IMR-90 (cell line): Measurements from ENCODE around the gene GON7. TPM values are rescaled to one million over a fixed set of nuclear protein-coding genes. Genes with fewer than 3 reads are reported as not detected.

Experiments used
- ATAC-seq: fragments of 200-7000 bp; cut with Tn5 transposase; 2 replicates; pipeline ENCODE4 v1.9.1; 2020; ENCODE audit warnings: low read depth, mild to moderate bottlenecking, moderate library complexity
- BruUV-seq: library from RNA; stranded (reverse); fragments of 400-500 nt; replicated peaks from 2 replicates; lab custom pipeline; 2021; lab: Mats Ljungman, UMichigan
- CTCF ChIA-PET: fragments of 300-600 bp; formaldehyde crosslinking; extraction: SDS; loops from one replicate; lab custom pipeline; 2021; ENCODE audit warnings: antibody characterized with exemption; lab: Yijun Ruan, JAX
- POLR2A ChIA-PET: fragments of 300-600 bp; sonication (Branson Sonifier 250); formaldehyde crosslinking; loops from one replicate; lab custom pipeline; 2022; ENCODE audit warnings: antibody characterized with exemption; ENCODE audit not compliant: unreplicated experiment; lab: Charles Lee
- DNase-seq: peaks from one replicate; pipeline ENCODE4 v3.0.0; 2013
- H2AFZ ChIP-seq: replicated peaks from 2 replicates; pipeline ENCODE3; 2013; ENCODE audit warnings: low read length, mild to moderate bottlenecking; ENCODE audit not compliant: poor library complexity
- H2AK5ac ChIP-seq: 2 replicates; pipeline ENCODE4 v1.6.1; 2013; ENCODE audit warnings: low read depth, low read length, inconsistent platforms
- H2AK9ac ChIP-seq: replicated peaks from 2 replicates; pipeline ENCODE3; 2013; ENCODE audit warnings: mild to moderate bottlenecking, low read depth, low read length, moderate library complexity; ENCODE audit not compliant: poor library complexity
- H2BK120ac ChIP-seq: 2 replicates; pipeline ENCODE4 v1.6.1; 2013; ENCODE audit warnings: low read depth, low read length, inconsistent platforms
- H2BK15ac ChIP-seq: 3 replicates; pipeline ENCODE4 v1.6.1; 2013; ENCODE audit warnings: low read depth, low read length, inconsistent platforms
- H2BK20ac ChIP-seq: 2 replicates; pipeline ENCODE4 v1.6.1; 2013; ENCODE audit warnings: low read depth, mild to moderate bottlenecking, inconsistent platforms, low read length, moderate library complexity
- H2BK5ac ChIP-seq: 2 replicates; pipeline ENCODE4 v1.6.1; 2013; ENCODE audit warnings: mild to moderate bottlenecking, low read depth, low read length, inconsistent platforms; ENCODE audit not compliant: poor library complexity, severe bottlenecking
- H3K14ac ChIP-seq: replicated peaks from 2 replicates; pipeline ENCODE4 v1.6.1; 2013; ENCODE audit warnings: low read depth, low read length, inconsistent platforms
- H3K18ac ChIP-seq: 2 replicates; pipeline ENCODE4 v1.6.1; 2013; ENCODE audit warnings: low read depth, low read length, control low read depth
- H3K23ac ChIP-seq: 2 replicates; pipeline ENCODE4 v1.6.1; 2013; ENCODE audit warnings: low read depth, low read length, inconsistent platforms
- H3K27ac ChIP-seq: 2 replicates; pipeline ENCODE4 v1.5.1; 2013; ENCODE audit warnings: mild to moderate bottlenecking, control low read depth, low read length; ENCODE audit not compliant: insufficient read depth
- H3K27me3 ChIP-seq: 2 replicates; pipeline ENCODE4 v1.6.1; 2013; ENCODE audit warnings: low read length; ENCODE audit not compliant: control insufficient read depth, insufficient read depth
- H3K36me3 ChIP-seq: 2 replicates; pipeline ENCODE4 v1.6.1; 2013; ENCODE audit warnings: low read length, mixed read lengths; ENCODE audit not compliant: control insufficient read depth, insufficient read depth
- H3K4ac ChIP-seq: 2 replicates; pipeline ENCODE4 v1.6.1; 2013; ENCODE audit warnings: low read depth, low read length, inconsistent platforms
- H3K4me1 ChIP-seq: 2 replicates; pipeline ENCODE4 v1.6.1; 2013; ENCODE audit warnings: low read length, mixed read lengths; ENCODE audit not compliant: control insufficient read depth, insufficient read depth
- H3K4me2 ChIP-seq: 2 replicates; pipeline ENCODE4 v1.6.1; 2013; ENCODE audit warnings: low read depth, mild to moderate bottlenecking, control low read depth, low read length, moderate library complexity
- H3K4me3 ChIP-seq: 2 replicates; pipeline ENCODE4 v1.5.1; 2013; ENCODE audit warnings: low read depth, mild to moderate bottlenecking, control low read depth, low read length, moderate library complexity; ENCODE audit not compliant: insufficient read depth
- H3K56ac ChIP-seq: 2 replicates; pipeline ENCODE4 v1.6.1; 2013; ENCODE audit warnings: low read length, inconsistent platforms; ENCODE audit not compliant: insufficient read depth; ENCODE audit errors: extremely low read depth
- H3K79me1 ChIP-seq, 2 experiments: 2 replicates each; pipeline ENCODE4 v1.6.1; 2013; ENCODE audit warnings: low read length in 2 of 2, inconsistent platforms in 1 of 2, low read depth in 1 of 2
- H3K9ac ChIP-seq: 2 replicates; pipeline ENCODE4 v1.6.1; 2013; ENCODE audit warnings: low read depth, low read length, control low read depth
- H3K9me1 ChIP-seq: 2 replicates; pipeline ENCODE4 v1.6.1; 2013; ENCODE audit warnings: low read length, inconsistent platforms; ENCODE audit not compliant: insufficient read depth
- H3K9me3 ChIP-seq: 2 replicates; pipeline ENCODE4 v1.6.1; 2013; ENCODE audit warnings: low read length; ENCODE audit not compliant: control insufficient read depth, insufficient read depth
- H4K20me1 ChIP-seq: 2 replicates; pipeline ENCODE4 v1.6.1; 2013; ENCODE audit warnings: low read length, inconsistent platforms; ENCODE audit not compliant: insufficient read depth
- H4K5ac ChIP-seq: 2 replicates; pipeline ENCODE4 v1.6.1; 2013; ENCODE audit warnings: mild to moderate bottlenecking, low read depth, low read length, control low read depth
- H4K8ac ChIP-seq, 2 experiments: 2 replicates each; pipeline ENCODE4 v1.6.1; 2013; ENCODE audit warnings: low read depth in 2 of 2, low read length in 2 of 2, control low read depth in 1 of 2, inconsistent platforms in 1 of 2
- H4K91ac ChIP-seq: 2 replicates; pipeline ENCODE4 v1.6.1; 2013; ENCODE audit warnings: low read depth, low read length, inconsistent platforms; ENCODE audit not compliant: insufficient read depth
- BHLHE40 ChIP-seq: fragments of 150-350 bp; IDR thresholded peaks from 2 replicates; pipeline ENCODE4 v1.6.1; 2016; ENCODE audit warnings: mild to moderate bottlenecking, low read depth, low read length
- CEBPB ChIP-seq: IDR thresholded peaks from 2 replicates; pipeline ENCODE4 v1.6.1; 2012; ENCODE audit warnings: low read depth, low read length, improper control_type of control experiment
- CHD1 ChIP-seq: IDR thresholded peaks from 2 replicates; pipeline ENCODE4 v1.6.1; 2012; ENCODE audit warnings: low read depth, low read length, improper control_type of control experiment
- MAFK ChIP-seq: IDR thresholded peaks from 2 replicates; pipeline ENCODE4 v1.6.1; 2012; ENCODE audit warnings: low read depth, low read length, improper control_type of control experiment
- MXI1 ChIP-seq: IDR thresholded peaks from 2 replicates; pipeline ENCODE4 v1.6.1; 2012; ENCODE audit warnings: low read depth, mild to moderate bottlenecking, low read length, moderate library complexity, borderline replicate concordance
- NFE2L2 ChIP-seq: fragments of 150-350 bp; IDR thresholded peaks from 2 replicates; pipeline ENCODE4 v1.6.1; 2016; ENCODE audit warnings: low read depth, mild to moderate bottlenecking, low read length
- RCOR1 ChIP-seq: IDR thresholded peaks from 2 replicates; pipeline ENCODE4 v1.6.1; 2012; ENCODE audit warnings: mild to moderate bottlenecking, low read length, improper control_type of control experiment; ENCODE audit not compliant: insufficient replicate concordance
- SMC3 ChIP-seq: fragments of 150-350 bp; IDR thresholded peaks from 2 replicates; pipeline ENCODE4 v1.6.1; 2016; ENCODE audit warnings: low read depth, mild to moderate bottlenecking, antibody characterized with exemption, low read length, moderate library complexity
- WGBS, 2 experiments: methylation state at CpG; one replicate each; pipeline versions ENCODE4 v1.1.5 to v1.1.7; 2013; ENCODE audit warnings: missing lambda C conversion rate in 2 of 2; ENCODE audit not compliant: insufficient read length in 1 of 2; ENCODE audit errors: extremely low coverage in 2 of 2; 5-methylcytosine and 5-hydroxymethylcytosine counted together
- dilution Hi-C: fragments of 300-500 bp; cut with HindIII; formaldehyde crosslinking; loops from one replicate; pipeline ENCODE4 v1.14.3; 2018; ENCODE audit warnings: low sequenced_read_pairs; ENCODE audit not compliant: unreplicated experiment
- in situ Hi-C: fragments of 300-500 bp; cut with MboI; formaldehyde crosslinking; loops from 3 replicates; pipeline ENCODE4 v1.14.3; 2019; ENCODE audit warnings: low sequenced_read_pairs, inconsistent platforms, mixed read lengths
- intact Hi-C: fragments of 100-400 bp; cut with micrococcal nuclease; formaldehyde crosslinking; loops from 2 replicates; pipeline ENCODE4 v1.10.0; 2022
- polyA plus RNA-seq, 3 experiments: library from polyadenylated mRNA; depleted of rRNA; stranded (reverse); fragments of >200 nt; gene quantifications; 2 replicates each; pipeline ENCODE4 v1.2.3, GENCODE V29; 2012; ENCODE audit warnings: low replicate concordance in 1 of 3
- total RNA-seq: library from RNA; depleted of rRNA; stranded (reverse); fragments of >200 nt; gene quantifications from 2 replicates; pipeline ENCODE4 v1.2.3, GENCODE V29; 2012

Gene GON7
- total and polyA plus RNA-seq, 2 of the 4 experiments (the other 2 are of a cell fraction) = 4.3 to 7.8 TPM

- ATAC-seq (no peak), DNase-seq (no peak)
- in situ Hi-C loops (no loop called here), intact Hi-C loops (no loop called here), dilution Hi-C loops (no loop called here)
- no TSS peak for BruUV-seq
- Histone ChIP-seq H2AK5ac (no peak overlapping the region), H3K27ac (no peak overlapping the region), H3K18ac (no peak overlapping the region), H3K9me1 (no peaks in the 10 kb centered on the region), H4K5ac (no peak overlapping the region), H3K9me3 (no peaks in the 10 kb centered on the region), H3K9ac (no peak overlapping the region), H4K91ac (no peak overlapping the region), H3K4ac (no peak overlapping the region), H3K4me1 (no peaks in the 10 kb centered on the region), H2BK15ac (no peak overlapping the region), H3K79me1 (no peaks in the 10 kb centered on the region), H3K56ac (no peak overlapping the region), H3K14ac (no peak overlapping the region), H2BK20ac (no peak overlapping the region), H2AK9ac (no peak overlapping the region), H3K4me2 (no peak overlapping the region), H3K27me3 (peaks cover 2% of the 10 kb centered on the region; the same call in 1 of the 2 replicates), H4K8ac (no peak overlapping the region), H3K36me3 (no peaks in the 10 kb centered on the region), H3K4me3 (no peak overlapping the region), H2BK120ac (no peak overlapping the region), H2BK5ac (no peak overlapping the region), H4K20me1 (no peaks in the 10 kb centered on the region), H2AFZ (peak overlapping the region; percentile 32), H3K23ac (no peak overlapping the region)
- TF ChIP-seq NFE2L2 (no peak), SMC3 (no peak), CEBPB (no peak), RCOR1 (no peak), MXI1 (no peak), BHLHE40 (no peak), CHD1 (no peak), MAFK (no peak)
- 47% methylated on average over 3 of the region's 8 CpGs; no CpG with 5 or more reads in 1 of the 2 experiments for WGBS, 2 experiments
- CTCF ChIA-PET = interaction anchor here (0.6 kb wide), 1 partner anchor 17 kb away, joined by 8 read pairs; no protein-coding TSS in a partner anchor
- POLR2A ChIA-PET = no interaction called here
These were observed 50.0 kb downstream of the GON7 start for GRCh38 chr14:93156693-93157369.
